ENCODE measurements around the gene CYP1B1. TPM values are rescaled to one million over a fixed set of nuclear protein-coding genes. Genes with fewer than 3 reads are reported as not detected.
"Not testable (repeated sequence)": the region's sequence is repeated elsewhere in the genome, so short reads cannot be mapped to it uniquely, and the experiment has no call there.

The CYP1B1 gene
- total and polyA plus RNA-seq, 10 donors: 17.7 to 121 (median 58.1) TPM

- Histone ChIP-seq H3K27ac (no peak overlapping the region), H3K4me1 (no peaks in the 10 kb centered on the region), H3K9me3 (peaks cover 0 to 9% (median 0%) of the 10 kb centered on the region in 8 donors), H3K4me3 (no peak overlapping the region), H3K36me3 (peaks cover 0 to 18% (median 2%) of the 10 kb centered on the region in 6 donors), H3K27me3 (replicated peaks in 1 of 7) (no peaks in the 10 kb centered on the region)
- 85 to 96% (median 95%) methylated on average over 8 to 9 of the region's 9 CpGs for WGBS, 5 donors
- intact Hi-C loops (cut with DNase I; ENCODE audit: low total_unique reads): no loop called here
- TF ChIP-seq CTCF (IDR thresholded peaks at IDR 0.05 in 8 of 11, conservative IDR thresholded peaks at IDR 0.05 in 3 of 11): no peak
- TF ChIP-seq POLR2AphosphoS5 (IDR thresholded peaks at IDR 0.05): no peak
- no peak for TF ChIP-seq POLR2A (IDR thresholded peaks at IDR 0.05)
- no peak for DNase-seq
Observed at GRCh38 chr2:38021589-38021988, 54.4 kb downstream of the CYP1B1 start.

GRCh38 chr2:38020359-38021069 is 55.4 kb downstream of the CYP1B1 start:
- 96 to 99% (median 97%) methylated on average over 6 to 33 of the region's 33 CpGs for WGBS, 5 donors
- H3K4me1 ChIP-seq; DNase-seq; H3K27ac ChIP-seq; H3K4me3 ChIP-seq; H3K27me3 ChIP-seq (replicated peaks in 1 of 7); H3K9me3 ChIP-seq; intact Hi-C loops (cut with DNase I; ENCODE audit: low total_unique reads): not testable (repeated sequence)
- H3K36me3 ChIP-seq: peaks cover 0 to 25% (median 2%) of the 10 kb centered on the region in 6 donors

- H3K36me3 ChIP-seq: peaks cover 0 to 38% (median 2%) of the 10 kb centered on the region in 6 donors
- H3K4me3 ChIP-seq: no peak overlapping the region
- no peak for TF ChIP-seq POLR2A (IDR thresholded peaks at IDR 0.05)
- no peak for TF ChIP-seq CTCF (IDR thresholded peaks at IDR 0.05 in 8 of 11, conservative IDR thresholded peaks at IDR 0.05 in 3 of 11)
- TF ChIP-seq POLR2AphosphoS5 (IDR thresholded peaks at IDR 0.05): no peak
- WGBS, 5 donors: 83 to 98% (median 86%) methylated on average over 7 of the region's 7 CpGs
- peaks cover 0 to 9% (median 0%) of the 10 kb centered on the region in 8 donors for H3K9me3 ChIP-seq
- no peak for DNase-seq
- no peak overlapping the region for H3K27ac ChIP-seq
- intact Hi-C loops (cut with DNase I; ENCODE audit: low total_unique reads): no loop called here
- no peaks in the 10 kb centered on the region for H3K4me1 ChIP-seq
- no peaks in the 10 kb centered on the region for H3K27me3 ChIP-seq (replicated peaks in 1 of 7)
Observed at GRCh38 chr2:38017836-38018235, 58.1 kb downstream of the CYP1B1 start.

Other genes with a start within 250 kb of the CYP1B1 start
- gene RMDN2, start 150.9 kb downstream of the CYP1B1 start, total RNA-seq: 10 to 100 TPM; 22.1 to 57.1 (median 34.3) TPM
- 10 to 100 TPM; 10.8 to 18.3 (median 12.9) TPM for gene RMDN2, start 150.9 kb downstream of the CYP1B1 start, polyA plus RNA-seq

Measured in spleen (tissue), 11 donors.